Fibroblast of skin of abdomen (primary cell): ENCODE results near the gene PAEP.

ENCODE experiments used
- DNase-seq: peaks from one replicate; pipeline ENCODE4 v3.0.0-alpha.2; 2013

PAEP gene

GRCh38 chr9:135580664-135581380, 19.3 kb downstream of the PAEP start:
- no peak for DNase-seq

- DNase-seq = no peak
Measured at GRCh38 chr9:135581636-135582426, 20.3 kb downstream of the PAEP start.

GRCh38 chr9:135582541-135582940, 21.0 kb downstream of the PAEP start:
- no peak for DNase-seq

GRCh38 chr9:135582966-135583687, 21.6 kb downstream of the PAEP start:
- DNase-seq = no peak

GRCh38 chr9:135583688-135584011, 22.1 kb downstream of the PAEP start:
- no peak for DNase-seq

GRCh38 chr9:135584371-135584770, 22.8 kb downstream of the PAEP start:
- DNase-seq = no peak

GRCh38 chr9:135584934-135585333, 23.4 kb downstream of the PAEP start:
- DNase-seq = no peak

GRCh38 chr9:135586601-135587109, 25.1 kb downstream of the PAEP start:
- DNase-seq = no peak

- no peak for DNase-seq
Measured at GRCh38 chr9:135587658-135588057, 26.1 kb downstream of the PAEP start.

- no peak for DNase-seq
Measured at GRCh38 chr9:135588371-135588770, 26.8 kb downstream of the PAEP start.

GRCh38 chr9:135588886-135589595, 27.5 kb downstream of the PAEP start:
- no peak for DNase-seq

GRCh38 chr9:135589596-135590485, 28.3 kb downstream of the PAEP start:
- no peak for DNase-seq

GRCh38 chr9:135590486-135591079, 29.0 kb downstream of the PAEP start:
- DNase-seq = no peak

GRCh38 chr9:135591506-135592330, 30.2 kb downstream of the PAEP start:
- DNase-seq = no peak

GRCh38 chr9:135592331-135592590, 30.7 kb downstream of the PAEP start:
- DNase-seq = no peak

- no peak for DNase-seq
Measured at GRCh38 chr9:135592625-135593024, 31.1 kb downstream of the PAEP start.

GRCh38 chr9:135596211-135596610, 34.7 kb downstream of the PAEP start:
- DNase-seq = no peak

- no peak for DNase-seq
Measured at GRCh38 chr9:135600296-135600817, 38.8 kb downstream of the PAEP start.

GRCh38 chr9:135601988-135602387, 40.4 kb downstream of the PAEP start:
- DNase-seq = no peak

GRCh38 chr9:135602789-135603481, 41.4 kb downstream of the PAEP start:
- peak; percentile 12 for DNase-seq
